OCI-LY1 (cell line): ENCODE measurements around the gene ADGRB2.

Source experiments
- H2AFZ ChIP-seq: fragments of 200-600 bp; sonication (generic), shearing (Covaris generic); 2 replicates; pipeline ENCODE4 v1.6.0; 2014; ENCODE audit warnings: antibody characterized with exemption, mild to moderate bottlenecking, low read length
- H3F3A ChIP-seq: fragments of 200-600 bp; sonication (generic), shearing (Covaris generic); 2 replicates; pipeline ENCODE4 v1.6.0; 2014; ENCODE audit warnings: mild to moderate bottlenecking, antibody characterized with exemption, low read length, moderate library complexity; ENCODE audit not compliant: insufficient read depth
- H3K27ac ChIP-seq: fragments of 200-600 bp; sonication (generic); 2 replicates; pipeline ENCODE4 v1.5.1; 2014; ENCODE audit warnings: low read length, mixed run types, mild to moderate bottlenecking, low read depth; ENCODE audit not compliant: poor library complexity, severe bottlenecking
- H3K27me3 ChIP-seq: fragments of 200-600 bp; sonication (generic); 2 replicates; pipeline ENCODE4 v1.6.0; 2014; ENCODE audit warnings: antibody characterized with exemption, mild to moderate bottlenecking, low read length, moderate library complexity; ENCODE audit not compliant: insufficient read depth
- H3K36me3 ChIP-seq: fragments of 200-600 bp; sonication (generic); 2 replicates; pipeline ENCODE4 v1.6.1; 2014; ENCODE audit warnings: mild to moderate bottlenecking, antibody characterized with exemption, low read length, moderate library complexity, mixed read lengths; ENCODE audit not compliant: insufficient read depth
- H3K4me1 ChIP-seq: fragments of 200-600 bp; sonication (generic); 2 replicates; pipeline ENCODE4 v1.5.1; 2014; ENCODE audit warnings: mild to moderate bottlenecking, low read length, moderate library complexity; ENCODE audit not compliant: insufficient read depth, severe bottlenecking
- H3K4me2 ChIP-seq: fragments of 200-600 bp; sonication (generic), shearing (Covaris generic); 2 replicates; pipeline ENCODE4 v1.6.1; 2014; ENCODE audit warnings: low read length
- H3K4me3 ChIP-seq: fragments of 200-600 bp; sonication (generic); 2 replicates; pipeline ENCODE4 v1.5.1; 2014; ENCODE audit warnings: low read length, low read depth, mild to moderate bottlenecking, mixed read lengths; ENCODE audit not compliant: poor library complexity, severe bottlenecking
- H3K79me2 ChIP-seq: fragments of 200-600 bp; shearing (Covaris generic); 2 replicates; pipeline ENCODE4 v1.6.1; 2016; ENCODE audit warnings: mixed run types, low read length, mixed read lengths; ENCODE audit not compliant: insufficient read depth
- H3K9ac ChIP-seq: fragments of 200-600 bp; sonication (generic), shearing (Covaris generic); 2 replicates; pipeline ENCODE4 v1.6.1; 2014; ENCODE audit warnings: mild to moderate bottlenecking, low read length, mixed read lengths
- H3K9me2 ChIP-seq: fragments of 200-600 bp; sonication (generic), shearing (Covaris generic); 2 replicates; pipeline ENCODE4 v1.6.1; 2014; ENCODE audit warnings: low read depth, mild to moderate bottlenecking, low read length, mixed read lengths
- H3K9me3 ChIP-seq: fragments of 200-600 bp; shearing (Covaris generic); 2 replicates; pipeline ENCODE4 v1.6.1; 2014; ENCODE audit warnings: low read length, mixed read lengths
- H4K20me1 ChIP-seq: fragments of 200-600 bp; sonication (generic), shearing (Covaris generic); 2 replicates; pipeline ENCODE4 v1.6.0; 2016; ENCODE audit warnings: mild to moderate bottlenecking, low read length; ENCODE audit not compliant: insufficient read depth
- CTCF ChIP-seq: fragments of 200-600 bp; sonication (generic), shearing (Covaris generic); IDR thresholded peaks from 2 replicates; pipeline ENCODE4 v1.5.1; 2017; ENCODE audit warnings: mild to moderate bottlenecking, antibody characterized with exemption, low read length, moderate library complexity, mixed read lengths
- EZH2 ChIP-seq: fragments of 200-600 bp; sonication (generic), shearing (Covaris generic); IDR thresholded peaks from 2 replicates; pipeline ENCODE4 v1.8.0; 2017; ENCODE audit warnings: borderline replicate concordance, mixed run types, mild to moderate bottlenecking, antibody characterized with exemption, low read length, moderate library complexity, mixed read lengths

The ADGRB2 gene

GRCh38 chr1:31800674-31800967 is 36.5 kb upstream of the ADGRB2 start:
- no peak overlapping the region for H3K4me3 ChIP-seq
- no peaks in the 10 kb centered on the region for H3K36me3 ChIP-seq
- no peaks in the 10 kb centered on the region for H3K9me2 ChIP-seq
- H3K79me2 ChIP-seq, result no peaks in the 10 kb centered on the region
- H3F3A ChIP-seq, result no peaks in the 10 kb centered on the region
- no peaks in the 10 kb centered on the region for H3K9me3 ChIP-seq
- 0 out of 2 replicates have a peak, but pooled peaks cover 10% of the 10 kb centered on the region for H3K27me3 ChIP-seq
- H3K4me2 ChIP-seq, result no peak overlapping the region
- H3K27ac ChIP-seq, result no peak overlapping the region
- no peak overlapping the region for H2AFZ ChIP-seq
- H3K9ac ChIP-seq, result no peak overlapping the region
- TF ChIP-seq CTCF (no peak), EZH2 (no peak)
- H3K4me1 ChIP-seq, result peaks cover 5% of the 10 kb centered on the region
- no peaks in the 10 kb centered on the region for H4K20me1 ChIP-seq

DNA sequence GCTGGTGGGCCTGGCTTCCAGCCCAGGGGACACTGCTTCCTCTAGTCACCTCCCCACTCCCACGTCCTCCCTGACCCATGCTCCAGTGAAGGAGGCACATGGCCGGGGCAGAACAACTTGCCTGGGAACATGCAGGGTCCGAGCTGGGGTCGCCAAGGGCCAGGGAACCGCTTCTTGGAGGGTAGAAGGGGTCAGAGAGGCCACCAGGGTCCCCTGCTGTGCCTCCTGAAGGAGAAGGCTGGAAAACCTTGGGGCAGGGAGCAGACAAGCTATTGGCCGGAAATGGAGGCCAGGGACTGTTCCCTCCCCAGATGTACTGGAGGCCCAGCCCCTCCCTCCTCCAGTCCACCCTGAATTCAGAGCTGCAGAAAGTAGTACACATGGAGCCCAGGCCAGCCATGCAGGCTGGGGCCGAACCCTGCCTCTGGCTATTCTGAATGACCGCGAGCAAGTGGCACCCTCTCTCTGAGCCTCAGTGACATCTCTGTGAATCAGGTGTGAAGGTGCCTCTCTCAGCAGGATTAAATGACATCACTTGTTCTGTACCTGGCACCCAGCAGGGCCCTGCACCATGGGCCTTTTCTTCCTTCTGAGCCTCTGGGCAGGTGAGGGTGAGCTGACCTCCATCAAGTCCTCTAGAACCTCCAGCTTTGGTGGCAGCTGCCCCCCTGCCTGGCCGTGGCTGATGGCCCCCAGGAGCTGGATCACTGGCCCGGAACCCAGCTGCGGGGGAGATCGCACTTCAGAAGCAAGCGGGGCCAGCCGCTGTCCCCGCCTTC is 35.9 kb upstream of the ADGRB2 start:
- Histone ChIP-seq H3K79me2 (no peaks in the 10 kb centered on the region), H3F3A (no peaks in the 10 kb centered on the region), H3K27ac (no peak overlapping the region), H3K9me3 (no peaks in the 10 kb centered on the region), H4K20me1 (no peaks in the 10 kb centered on the region), H3K9ac (no peak overlapping the region), H2AFZ (no peak overlapping the region), H3K4me2 (no peak overlapping the region), H3K4me1 (peaks cover 5% of the 10 kb centered on the region), H3K9me2 (no peaks in the 10 kb centered on the region), H3K27me3 (0 out of 2 replicates have a peak, but pooled peaks cover 10% of the 10 kb centered on the region), H3K4me3 (no peak overlapping the region), H3K36me3 (no peaks in the 10 kb centered on the region)
- TF ChIP-seq EZH2 (no peak), CTCF (no peak)

GRCh38 chr1:31799196-31799894 is 35.2 kb upstream of the ADGRB2 start:
- Histone ChIP-seq H3K36me3 (no peaks in the 10 kb centered on the region), H3K4me1 (peaks cover 5% of the 10 kb centered on the region), H3K27me3 (0 out of 2 replicates have a peak, but pooled peaks cover 10% of the 10 kb centered on the region), H3K4me2 (no peak overlapping the region), H3F3A (no peaks in the 10 kb centered on the region), H3K9ac (no peak overlapping the region), H2AFZ (no peak overlapping the region), H4K20me1 (no peaks in the 10 kb centered on the region), H3K27ac (no peak overlapping the region), H3K9me2 (no peaks in the 10 kb centered on the region), H3K79me2 (no peaks in the 10 kb centered on the region), H3K9me3 (no peaks in the 10 kb centered on the region), H3K4me3 (no peak overlapping the region)
- TF ChIP-seq EZH2, result no peak
- no peak for TF ChIP-seq CTCF
